ENCODE results near the gene WDR38.

The WDR38 gene

DNA sequence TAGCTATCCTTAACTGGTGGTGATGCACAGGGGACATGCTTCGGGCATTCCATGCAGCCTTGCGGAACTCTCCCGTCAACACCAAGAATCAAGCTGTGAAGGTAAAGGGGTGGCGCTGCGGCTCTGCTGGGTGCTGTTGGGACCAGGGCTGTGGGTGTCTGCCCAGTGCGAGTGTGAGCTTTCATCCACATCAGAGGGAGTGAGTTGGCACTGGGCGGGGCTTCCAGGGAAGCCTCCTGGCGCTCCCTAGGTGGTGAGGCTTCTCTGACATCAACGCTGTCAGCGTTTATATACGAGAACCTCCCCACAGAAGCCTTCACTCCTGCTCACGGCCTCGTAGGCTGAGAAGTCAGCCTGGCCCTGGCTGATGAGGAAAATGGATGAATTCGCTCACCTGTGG is 20.4 kb downstream of the WDR38 start:
- Histone ChIP-seq H3K36me3 (ENCODE audit: insufficient read depth, low read length) (peaks cover 63% of the 10 kb centered on the region), H3K27ac (ENCODE audit: low read depth, low read length, poor library complexity, severe bottlenecking) (no peak overlapping the region), H3K79me2 (ENCODE audit: insufficient read depth, low read length) (peaks cover 31% of the 10 kb centered on the region), H4K20me1 (ENCODE audit: insufficient read depth, low read length) (no peaks in the 10 kb centered on the region), H2AFZ (ENCODE audit: low read length) (no peak overlapping the region), H3K4me3 (ENCODE audit: low read depth, low read length, poor library complexity, severe bottlenecking) (no peak overlapping the region), H3K9ac (ENCODE audit: low read length) (no peak overlapping the region), H3K9me2 (ENCODE audit: low read depth, low read length) (no peaks in the 10 kb centered on the region), H3K9me3 (ENCODE audit: low read length) (no peaks in the 10 kb centered on the region), H3K4me1 (ENCODE audit: insufficient read depth, low read length, severe bottlenecking) (peaks cover 31% of the 10 kb centered on the region), H3F3A (ENCODE audit: insufficient read depth, low read length) (no peaks in the 10 kb centered on the region), H3K27me3 (ENCODE audit: insufficient read depth, low read length) (no peaks in the 10 kb centered on the region), H3K4me2 (ENCODE audit: low read length) (no peak overlapping the region)
- TF ChIP-seq EZH2 (IDR thresholded peaks at IDR 0.05; ENCODE audit: borderline replicate concordance, low read length) (no peak), CTCF (IDR thresholded peaks at IDR 0.05; ENCODE audit: low read length) (no peak)

GRCh38 chr9:124875501-124875900 is 22.2 kb downstream of the WDR38 start:
- H3K27me3 ChIP-seq (ENCODE audit: insufficient read depth, low read length), result no peaks in the 10 kb centered on the region
- no peaks in the 10 kb centered on the region for H3K9me2 ChIP-seq (ENCODE audit: low read depth, low read length)
- H3K4me2 ChIP-seq (ENCODE audit: low read length), result no peak overlapping the region
- peaks cover 24% of the 10 kb centered on the region for H3K79me2 ChIP-seq (ENCODE audit: insufficient read depth, low read length)
- H3K27ac ChIP-seq (ENCODE audit: low read depth, low read length, poor library complexity, severe bottlenecking), result no peak overlapping the region
- H3K9ac ChIP-seq (ENCODE audit: low read length), result no peak overlapping the region
- TF ChIP-seq EZH2 (IDR thresholded peaks at IDR 0.05; ENCODE audit: borderline replicate concordance, low read length) (no peak), CTCF (IDR thresholded peaks at IDR 0.05; ENCODE audit: low read length) (no peak)
- no peaks in the 10 kb centered on the region for H3F3A ChIP-seq (ENCODE audit: insufficient read depth, low read length)
- H2AFZ ChIP-seq (ENCODE audit: low read length), result no peak overlapping the region
- no peaks in the 10 kb centered on the region for H4K20me1 ChIP-seq (ENCODE audit: insufficient read depth, low read length)
- peaks cover 35% of the 10 kb centered on the region for H3K4me1 ChIP-seq (ENCODE audit: insufficient read depth, low read length, severe bottlenecking)
- H3K4me3 ChIP-seq (ENCODE audit: low read depth, low read length, poor library complexity, severe bottlenecking), result no peak overlapping the region
- no peaks in the 10 kb centered on the region for H3K9me3 ChIP-seq (ENCODE audit: low read length)
- peaks cover 79% of the 10 kb centered on the region for H3K36me3 ChIP-seq (ENCODE audit: insufficient read depth, low read length)

DNA sequence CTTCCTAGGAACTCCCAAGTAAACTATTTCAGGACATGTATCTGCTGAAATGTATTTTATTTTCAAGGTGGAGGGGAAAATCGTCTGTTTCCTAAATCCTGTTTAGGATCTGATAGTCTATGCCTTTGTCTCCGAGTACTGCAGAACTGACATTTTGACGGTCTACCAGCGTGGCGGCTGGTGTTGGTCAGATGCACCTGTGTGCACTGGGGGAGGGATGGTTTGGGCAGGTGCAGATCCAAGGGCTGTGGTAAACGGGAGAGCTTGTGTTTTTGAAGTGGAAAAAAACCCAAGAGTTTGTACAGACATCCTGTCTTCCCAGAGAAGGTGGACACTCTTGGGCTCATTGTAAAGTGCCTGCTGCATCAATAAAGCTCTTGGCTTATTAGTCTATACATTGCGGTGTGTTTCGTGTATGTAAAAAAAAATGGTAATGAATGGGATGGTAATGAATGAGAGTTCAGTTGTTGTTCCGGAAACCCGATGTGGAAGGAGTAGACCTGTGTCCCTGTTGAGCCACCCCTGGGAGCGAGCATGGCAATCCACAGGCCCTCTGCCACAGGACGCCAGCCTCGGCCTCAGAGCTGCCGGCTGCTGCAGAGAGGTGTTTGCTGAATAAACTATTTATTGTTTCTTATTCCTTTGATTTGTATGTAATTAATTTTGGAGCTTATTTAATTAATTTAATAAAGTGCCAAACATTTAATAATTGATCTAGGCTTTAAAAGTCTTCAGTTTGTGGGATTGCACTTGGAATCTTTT is 23.9 kb downstream of the WDR38 start:
- no peak overlapping the region for H3K27ac ChIP-seq (ENCODE audit: low read depth, low read length, poor library complexity, severe bottlenecking)
- no peak overlapping the region for H2AFZ ChIP-seq (ENCODE audit: low read length)
- TF ChIP-seq EZH2 (IDR thresholded peaks at IDR 0.05; ENCODE audit: borderline replicate concordance, low read length), result no peak
- TF ChIP-seq CTCF (IDR thresholded peaks at IDR 0.05; ENCODE audit: low read length), result no peak
- no peaks in the 10 kb centered on the region for H3K9me3 ChIP-seq (ENCODE audit: low read length)
- no peak overlapping the region for H3K4me2 ChIP-seq (ENCODE audit: low read length)
- H4K20me1 ChIP-seq (ENCODE audit: insufficient read depth, low read length), result no peaks in the 10 kb centered on the region
- no peaks in the 10 kb centered on the region for H3K27me3 ChIP-seq (ENCODE audit: insufficient read depth, low read length)
- H3K36me3 ChIP-seq (ENCODE audit: insufficient read depth, low read length), result peaks cover 84% of the 10 kb centered on the region
- H3K9ac ChIP-seq (ENCODE audit: low read length), result no peak overlapping the region
- no peak overlapping the region for H3K4me3 ChIP-seq (ENCODE audit: low read depth, low read length, poor library complexity, severe bottlenecking)
- H3K79me2 ChIP-seq (ENCODE audit: insufficient read depth, low read length), result peaks cover 7% of the 10 kb centered on the region; the same call in 1 of the 2 replicates
- no peaks in the 10 kb centered on the region for H3K9me2 ChIP-seq (ENCODE audit: low read depth, low read length)
- H3K4me1 ChIP-seq (ENCODE audit: insufficient read depth, low read length, severe bottlenecking), result peaks cover 28% of the 10 kb centered on the region
- no peaks in the 10 kb centered on the region for H3F3A ChIP-seq (ENCODE audit: insufficient read depth, low read length)
